Esophagus muscularis mucosa (tissue), 4 donors: ENCODE data around the gene ACAP3. TPM values are rescaled to one million over a fixed set of nuclear protein-coding genes. Genes with fewer than 3 reads are reported as not detected.

ENCODE experiments used
- DNase-seq: peaks from one replicate; pipeline ENCODE4 v3.0.0-alpha.2; 2017; ENCODE audit errors: extremely low spot score
- H3K27ac ChIP-seq, 4 donors: fragments of 200-600 bp; sonication (generic); replicated peaks in 1 of 4; 1 replicate in 3 of 4; 2 replicates in 1 of 4; pipeline ENCODE4 v1.5.1; 2016 to 2019; ENCODE audit warnings: mild to moderate bottlenecking in 1 of 4
- H3K27me3 ChIP-seq, 4 donors: fragments of 200-600 bp; sonication (generic); one replicate each; pipeline versions ENCODE4 v1.5.1 to v1.6.0; 2016 to 2019
- H3K36me3 ChIP-seq, 4 donors: fragments of 200-600 bp; sonication (generic); one replicate each; pipeline ENCODE4 v1.5.1; 2016 to 2019
- H3K4me1 ChIP-seq, 4 donors: fragments of 200-600 bp; sonication (generic); one replicate each; pipeline ENCODE4 v1.5.1; 2016 to 2019
- H3K4me3 ChIP-seq, 4 donors: fragments of 200-600 bp; sonication (generic); 1 replicate in 2 of 4; 2 replicates in 2 of 4; pipeline ENCODE4 v1.5.1; 2016 to 2019; ENCODE audit warnings: mild to moderate bottlenecking in 4 of 4, moderate library complexity in 1 of 4
- H3K9me3 ChIP-seq, 4 donors: fragments of 200-600 bp; sonication (generic); 1 replicate in 3 of 4; 2 replicates in 1 of 4; pipeline ENCODE4 v1.5.1; 2016 to 2019
- EP300 ChIP-seq: sonication (generic); formaldehyde crosslinking; IDR thresholded peaks from one replicate; pipeline ENCODE4 v1.6.1; 2017; ENCODE audit warnings: antibody characterized with exemption
- POLR2A ChIP-seq: fragments of 450-650 bp; IDR thresholded peaks from one replicate; pipeline ENCODE4 v1.6.1; 2017; ENCODE audit warnings: antibody characterized with exemption, moderate library complexity, mild to moderate bottlenecking, low read depth
- POLR2AphosphoS5 ChIP-seq, 2 donors: sonication (generic); formaldehyde crosslinking; IDR thresholded peaks; one replicate each; pipeline ENCODE4 v1.6.1; 2017; ENCODE audit warnings: antibody characterized with exemption in 2 of 2
- WGBS: methylation state at CpG from one replicate; pipeline ENCODE4 v1.1.5; 2018; 5-methylcytosine and 5-hydroxymethylcytosine counted together
- intact Hi-C: fragments of 100-400 bp; cut with DNase I; formaldehyde crosslinking; loops from one replicate; pipeline ENCODE4 v1.15.1; 2023
- total RNA-seq, 4 donors: library from RNA; depleted of rRNA; stranded (reverse); fragments of >200 nt; gene quantifications; one replicate each; pipeline versions ENCODE4 v1.1.0 to v1.2.1, GENCODE V29; 2016
- TF ChIP-seq, protein P1 (sequence below), 3 experiments: fragments of 200-600 bp in 2 of 3; fragments of 450-650 bp in 1 of 3; sonication (generic) in 2 of 3; IDR thresholded peaks; one replicate each; pipeline ENCODE4 v1.5.1; 2017 to 2019; ENCODE audit warnings: antibody characterized with exemption in 3 of 3, mild to moderate bottlenecking in 2 of 3, moderate library complexity in 1 of 3

Gene ACAP3
- total RNA-seq, 4 donors from 2014 or later: 34.8 to 63.2 (median 47.4) TPM

DNA sequence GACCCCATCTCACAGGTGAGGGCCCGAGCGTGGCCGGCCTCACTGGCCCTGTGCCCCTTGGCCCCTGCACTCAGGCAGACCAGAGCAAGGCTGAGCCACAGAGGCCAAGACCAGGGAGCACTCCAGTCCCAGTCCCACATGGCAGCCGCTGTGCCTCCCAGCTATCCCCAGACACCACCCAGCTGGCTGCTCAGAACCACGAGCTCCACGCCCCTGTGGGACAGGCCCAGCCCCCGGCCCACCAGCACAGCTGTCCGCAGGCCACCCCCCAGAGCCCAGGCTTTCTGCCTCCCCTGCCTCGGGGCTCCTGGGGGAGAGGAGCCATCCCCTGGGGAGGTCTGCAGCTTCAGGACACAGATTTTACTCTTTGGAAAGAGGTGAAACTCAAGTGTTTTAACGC, 52.1 kb downstream of the ACAP3 start:
- H3K27ac ChIP-seq: no peak overlapping the region
- no peak overlapping the region for H3K4me3 ChIP-seq
- TF ChIP-seq EP300 (no peak), POLR2A (no peak), POLR2AphosphoS5 (IDR thresholded peaks at IDR 0.05) (no peak)
- TF ChIP-seq, protein P1, sequence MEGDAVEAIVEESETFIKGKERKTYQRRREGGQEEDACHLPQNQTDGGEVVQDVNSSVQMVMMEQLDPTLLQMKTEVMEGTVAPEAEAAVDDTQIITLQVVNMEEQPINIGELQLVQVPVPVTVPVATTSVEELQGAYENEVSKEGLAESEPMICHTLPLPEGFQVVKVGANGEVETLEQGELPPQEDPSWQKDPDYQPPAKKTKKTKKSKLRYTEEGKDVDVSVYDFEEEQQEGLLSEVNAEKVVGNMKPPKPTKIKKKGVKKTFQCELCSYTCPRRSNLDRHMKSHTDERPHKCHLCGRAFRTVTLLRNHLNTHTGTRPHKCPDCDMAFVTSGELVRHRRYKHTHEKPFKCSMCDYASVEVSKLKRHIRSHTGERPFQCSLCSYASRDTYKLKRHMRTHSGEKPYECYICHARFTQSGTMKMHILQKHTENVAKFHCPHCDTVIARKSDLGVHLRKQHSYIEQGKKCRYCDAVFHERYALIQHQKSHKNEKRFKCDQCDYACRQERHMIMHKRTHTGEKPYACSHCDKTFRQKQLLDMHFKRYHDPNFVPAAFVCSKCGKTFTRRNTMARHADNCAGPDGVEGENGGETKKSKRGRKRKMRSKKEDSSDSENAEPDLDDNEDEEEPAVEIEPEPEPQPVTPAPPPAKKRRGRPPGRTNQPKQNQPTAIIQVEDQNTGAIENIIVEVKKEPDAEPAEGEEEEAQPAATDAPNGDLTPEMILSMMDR (IDR thresholded peaks at IDR 0.05): no peak
- no peaks in the 10 kb centered on the region for H3K9me3 ChIP-seq
- H3K4me1 ChIP-seq: peaks cover 0 to 15% (median 4%) of the 10 kb centered on the region in 4 donors
- H3K36me3 ChIP-seq: peaks cover 36 to 98% (median 78%) of the 10 kb centered on the region in 4 donors
- no peak for DNase-seq
- intact Hi-C loops: no loop called here
- WGBS: 94% methylated on average over 8 of the region's 10 CpGs
- H3K27me3 ChIP-seq: no peaks in the 10 kb centered on the region

DNA sequence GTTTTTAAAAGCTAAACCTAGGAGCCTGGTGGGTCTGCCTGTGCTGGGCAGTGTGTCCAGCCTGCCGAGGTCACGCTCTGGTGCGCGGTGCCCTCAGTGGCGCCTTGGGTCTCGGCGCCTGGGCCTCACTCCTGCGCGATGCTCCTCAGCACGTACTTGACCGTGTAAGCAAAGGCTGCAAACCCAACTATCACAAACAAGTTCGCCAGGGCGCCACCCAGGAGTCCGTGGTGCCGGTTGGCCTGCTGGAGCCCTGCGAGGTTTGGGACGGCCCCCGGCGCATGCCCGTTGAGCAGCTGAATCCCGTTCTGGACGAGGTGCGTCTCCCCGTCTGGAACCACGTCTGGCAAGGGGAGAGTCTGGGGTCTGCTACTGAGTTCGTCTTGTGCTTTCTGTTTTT, 52.7 kb downstream of the ACAP3 start:
- Histone ChIP-seq H3K4me1 (peaks cover 0 to 15% (median 2%) of the 10 kb centered on the region in 4 donors), H3K27ac (no peak overlapping the region), H3K9me3 (no peaks in the 10 kb centered on the region), H3K36me3 (peaks cover 36 to 93% (median 72%) of the 10 kb centered on the region in 4 donors), H3K27me3 (no peaks in the 10 kb centered on the region), H3K4me3 (no peak overlapping the region)
- DNase-seq: no peak
- intact Hi-C loops: no loop called here
- WGBS: 91% methylated on average over 15 of the region's 26 CpGs
- TF ChIP-seq POLR2A: no peak
- TF ChIP-seq EP300: no peak
- TF ChIP-seq, protein P1 (IDR thresholded peaks at IDR 0.05): no peak
- no peak for TF ChIP-seq POLR2AphosphoS5 (IDR thresholded peaks at IDR 0.05)

GRCh38 chr1:1254667-1254998, 53.1 kb downstream of the ACAP3 start:
- no peak for DNase-seq
- Histone ChIP-seq H3K27me3 (no peaks in the 10 kb centered on the region), H3K27ac (no peak overlapping the region), H3K9me3 (no peaks in the 10 kb centered on the region), H3K4me1 (peaks cover 0 to 15% (median 0%) of the 10 kb centered on the region in 4 donors), H3K36me3 (peaks cover 36 to 89% (median 68%) of the 10 kb centered on the region in 4 donors), H3K4me3 (no peak overlapping the region)
- 88% methylated on average over 21 of the region's 21 CpGs for WGBS
- intact Hi-C loops: no loop called here
- TF ChIP-seq, protein P1 (IDR thresholded peaks at IDR 0.05): no peak
- no peak for TF ChIP-seq POLR2A
- no peak for TF ChIP-seq EP300
- TF ChIP-seq POLR2AphosphoS5 (IDR thresholded peaks at IDR 0.05): no peak

- TF ChIP-seq EP300 (no peak), POLR2AphosphoS5 (IDR thresholded peaks at IDR 0.05) (no peak), POLR2A (no peak)
- TF ChIP-seq, protein P1 (IDR thresholded peaks at IDR 0.05): no peak
- Histone ChIP-seq H3K9me3 (no peaks in the 10 kb centered on the region), H3K27ac (no peak overlapping the region), H3K4me3 (no peak overlapping the region), H3K27me3 (no peaks in the 10 kb centered on the region), H3K4me1 (peaks cover 0 to 14% (median 0%) of the 10 kb centered on the region in 4 donors), H3K36me3 (peaks cover 34 to 83% (median 63%) of the 10 kb centered on the region in 4 donors)
- DNase-seq: no peak
- 91% methylated on average over 21 of the region's 50 CpGs for WGBS
- intact Hi-C loops: no loop called here
These were observed 53.6 kb downstream of the ACAP3 start for GRCh38 chr1:1253972-1254666.
